GM12874 (cell line): ENCODE measurements around the gene FAM20A.

Source experiments
- CTCF ChIP-seq: IDR thresholded peaks from 2 replicates; pipeline ENCODE4 v1.5.1; 2011; ENCODE audit warnings: low read depth, mild to moderate bottlenecking, control low read depth, low read length, moderate library complexity; ENCODE audit not compliant: insufficient read depth

Gene FAM20A

GRCh38 chr17:68577497-68577821 is 23.7 kb downstream of the FAM20A start:
- no peak for TF ChIP-seq CTCF

- no peak for TF ChIP-seq CTCF
Observed at GRCh38 chr17:68576811-68577496, 24.2 kb downstream of the FAM20A start.

- TF ChIP-seq CTCF = no peak
Observed at GRCh38 chr17:68576137-68576536, 25.0 kb downstream of the FAM20A start.

GRCh38 chr17:68573338-68573737 is 27.8 kb downstream of the FAM20A start:
- no peak for TF ChIP-seq CTCF

- no peak for TF ChIP-seq CTCF
Observed at GRCh38 chr17:68572138-68572842, 28.9 kb downstream of the FAM20A start.

GRCh38 chr17:68570526-68570925 is 30.6 kb downstream of the FAM20A start:
- TF ChIP-seq CTCF = no peak

GRCh38 chr17:68569346-68569745 is 31.8 kb downstream of the FAM20A start:
- no peak for TF ChIP-seq CTCF
